ENCODE results near the gene DGKG. TPM values are rescaled to one million over a fixed set of nuclear protein-coding genes. Genes with fewer than 3 reads are reported as not detected.

The DGKG gene
- polyA plus RNA-seq, 1 of the 3 experiments (the other 2 are of a cell fraction): 0.12 TPM

DNA sequence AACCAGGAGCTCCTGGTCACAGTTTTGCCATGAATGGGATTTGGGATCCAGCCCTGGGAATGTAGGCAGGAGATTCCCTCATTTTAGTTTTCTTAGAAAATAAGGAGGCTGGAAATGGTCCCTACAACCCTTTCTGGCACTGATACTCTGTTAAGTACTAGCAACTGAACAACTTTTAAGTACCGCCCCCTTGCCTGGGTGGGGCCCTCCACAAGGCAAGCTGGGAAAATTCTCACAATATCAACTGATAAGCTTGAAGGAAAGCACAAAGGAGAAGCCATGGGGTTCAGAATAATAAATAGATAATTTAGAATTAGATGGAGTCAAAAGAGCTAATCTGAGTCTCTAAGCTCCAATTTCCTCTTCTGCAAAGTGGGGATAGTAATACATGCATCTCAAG lies 4.2 kb upstream of the DGKG start:
- Histone ChIP-seq H4K20me1 (ENCODE audit: insufficient read depth) (no peaks in the 10 kb centered on the region), H3K4me3 (ENCODE audit: low read depth in 2 of 2, low read length in 1 of 2) (no peak overlapping the region), H3K9ac (no peak overlapping the region), H3K9me3 (no peaks in the 10 kb centered on the region), H3K79me2 (ENCODE audit: insufficient read depth) (no peaks in the 10 kb centered on the region), H2AFZ (ENCODE audit: low read depth) (no peak overlapping the region), H3K36me3 (replicated peaks in 1 of 2; ENCODE audit: control insufficient read depth in 1 of 2, insufficient read depth in 2 of 2, low read length in 1 of 2) (no peaks in the 10 kb centered on the region), H3K4me2 (no peak overlapping the region), H3K9me2 (no peaks in the 10 kb centered on the region), H3F3A (replicated peaks; ENCODE audit: insufficient read depth) (no peaks in the 10 kb centered on the region), H3K4me1 (ENCODE audit: control insufficient read depth in 1 of 2, insufficient read depth in 2 of 2, low read depth in 1 of 2, low read length in 1 of 2) (peaks cover 0 to 8% of the 10 kb centered on the region in 2 experiments; a peak in 1 of 4 replicates), H3K27ac (ENCODE audit: low read depth in 2 of 2, low read length in 1 of 2) (no peak overlapping the region), H3K27me3 (ENCODE audit: insufficient read depth) (peaks cover 54% of the 10 kb centered on the region)
- CTCF ChIA-PET: interaction anchor here (2.3 kb wide), 1 partner anchor 106 kb away, joined by 9 read pairs; no protein-coding TSS in a partner anchor
- DNase-seq: no peak
- WGBS (ENCODE audit: low lambda C conversion rate): 56% methylated on average over 1 of the region's 1 CpG
- no peak for TF ChIP-seq RFX5 (IDR thresholded peaks at IDR 0.05; ENCODE audit: low read length)
- TF ChIP-seq ELF1 (IDR thresholded peaks at IDR 0.05): no peak
- no peak for TF ChIP-seq ZBTB33 (IDR thresholded peaks at IDR 0.05; ENCODE audit: borderline replicate concordance, low read depth)
- no peak for TF ChIP-seq IRF3 (IDR thresholded peaks at IDR 0.05; ENCODE audit: low read depth, low read length)
- TF ChIP-seq, protein P1, sequence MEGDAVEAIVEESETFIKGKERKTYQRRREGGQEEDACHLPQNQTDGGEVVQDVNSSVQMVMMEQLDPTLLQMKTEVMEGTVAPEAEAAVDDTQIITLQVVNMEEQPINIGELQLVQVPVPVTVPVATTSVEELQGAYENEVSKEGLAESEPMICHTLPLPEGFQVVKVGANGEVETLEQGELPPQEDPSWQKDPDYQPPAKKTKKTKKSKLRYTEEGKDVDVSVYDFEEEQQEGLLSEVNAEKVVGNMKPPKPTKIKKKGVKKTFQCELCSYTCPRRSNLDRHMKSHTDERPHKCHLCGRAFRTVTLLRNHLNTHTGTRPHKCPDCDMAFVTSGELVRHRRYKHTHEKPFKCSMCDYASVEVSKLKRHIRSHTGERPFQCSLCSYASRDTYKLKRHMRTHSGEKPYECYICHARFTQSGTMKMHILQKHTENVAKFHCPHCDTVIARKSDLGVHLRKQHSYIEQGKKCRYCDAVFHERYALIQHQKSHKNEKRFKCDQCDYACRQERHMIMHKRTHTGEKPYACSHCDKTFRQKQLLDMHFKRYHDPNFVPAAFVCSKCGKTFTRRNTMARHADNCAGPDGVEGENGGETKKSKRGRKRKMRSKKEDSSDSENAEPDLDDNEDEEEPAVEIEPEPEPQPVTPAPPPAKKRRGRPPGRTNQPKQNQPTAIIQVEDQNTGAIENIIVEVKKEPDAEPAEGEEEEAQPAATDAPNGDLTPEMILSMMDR (IDR thresholded peaks at IDR 0.05): no peak
- TF ChIP-seq POLR2AphosphoS5 (IDR thresholded peaks at IDR 0.05; ENCODE audit: low read depth, low read length): no peak
- no peak for TF ChIP-seq SMC3 (IDR thresholded peaks at IDR 0.05; ENCODE audit: low read depth, low read length)
- no peak for TF ChIP-seq CHD2 (IDR thresholded peaks at IDR 0.05; ENCODE audit: low read length, partially characterized antibody)
- POLR2A ChIA-PET: no interaction called here

GRCh38 chr3:186365202-186365974 lies 3.4 kb upstream of the DGKG start:
- no peaks in the 10 kb centered on the region for H3K36me3 ChIP-seq (replicated peaks in 1 of 2; ENCODE audit: control insufficient read depth in 1 of 2, insufficient read depth in 2 of 2, low read length in 1 of 2)
- no peak overlapping the region for H3K9ac ChIP-seq
- CTCF ChIA-PET: interaction anchor here (2.3 kb wide), 1 partner anchor 105 kb away, joined by 9 read pairs; no protein-coding TSS in a partner anchor
- no peaks in the 10 kb centered on the region for H3K9me3 ChIP-seq
- 54% methylated on average over 8 of the region's 11 CpGs for WGBS (ENCODE audit: low lambda C conversion rate)
- no peaks in the 10 kb centered on the region for H3F3A ChIP-seq (replicated peaks; ENCODE audit: insufficient read depth)
- H3K4me2 ChIP-seq: no peak overlapping the region
- H3K27ac ChIP-seq (ENCODE audit: low read depth in 2 of 2, low read length in 1 of 2): no peak overlapping the region
- no peak for DNase-seq
- TF ChIP-seq TCF12 (IDR thresholded peaks at IDR 0.05) (no peak), GATA2 (CRISPR knock-in tag; IDR thresholded peaks at IDR 0.05) (no peak), YY1 (IDR thresholded peaks at IDR 0.05; ENCODE audit: low read depth) (no peak)
- TF ChIP-seq, protein P1 (IDR thresholded peaks at IDR 0.05): no peak
- no peaks in the 10 kb centered on the region for H4K20me1 ChIP-seq (ENCODE audit: insufficient read depth)
- POLR2A ChIA-PET: no interaction called here
- H3K27me3 ChIP-seq (ENCODE audit: insufficient read depth): peaks cover 60% of the 10 kb centered on the region
- no peak overlapping the region for H3K4me3 ChIP-seq (ENCODE audit: low read depth in 2 of 2, low read length in 1 of 2)
- H3K9me2 ChIP-seq: no peaks in the 10 kb centered on the region
- no peaks in the 10 kb centered on the region for H3K79me2 ChIP-seq (ENCODE audit: insufficient read depth)
- peaks cover 0 to 14% of the 10 kb centered on the region in 2 experiments; a peak in 1 of 4 replicates for H3K4me1 ChIP-seq (ENCODE audit: control insufficient read depth in 1 of 2, insufficient read depth in 2 of 2, low read depth in 1 of 2, low read length in 1 of 2)
- H2AFZ ChIP-seq (ENCODE audit: low read depth): no peak overlapping the region
